ENCODE data around the gene PEF1. TPM values are rescaled to one million over a fixed set of nuclear protein-coding genes. Genes with fewer than 3 reads are reported as not detected.

PEF1 gene
- total RNA-seq, 1 donor from 2014 or later: 24.3 TPM

DNA sequence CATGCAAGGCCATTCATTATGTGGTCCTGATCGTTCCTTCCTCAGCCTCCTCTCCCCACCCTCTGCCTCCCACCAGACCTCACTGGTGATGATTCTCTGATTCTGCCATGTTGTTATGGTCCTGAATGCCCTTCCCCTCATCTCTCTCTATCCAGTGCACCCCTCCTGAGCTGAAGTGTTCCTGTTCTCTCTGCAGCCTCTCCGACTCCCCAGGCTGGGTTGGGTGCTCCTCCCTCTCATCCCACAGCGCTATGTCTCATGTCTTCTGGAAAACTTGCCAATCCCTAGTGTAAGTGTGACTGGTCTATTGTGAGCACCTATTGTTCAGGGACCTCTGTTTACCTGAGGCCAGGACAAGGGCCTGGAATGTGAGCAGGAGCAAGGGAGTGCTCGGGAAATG, 11.1 kb upstream of the PEF1 start:
- DNase-seq (ENCODE audit: low spot score): no peak
- no peak for ATAC-seq

DNA sequence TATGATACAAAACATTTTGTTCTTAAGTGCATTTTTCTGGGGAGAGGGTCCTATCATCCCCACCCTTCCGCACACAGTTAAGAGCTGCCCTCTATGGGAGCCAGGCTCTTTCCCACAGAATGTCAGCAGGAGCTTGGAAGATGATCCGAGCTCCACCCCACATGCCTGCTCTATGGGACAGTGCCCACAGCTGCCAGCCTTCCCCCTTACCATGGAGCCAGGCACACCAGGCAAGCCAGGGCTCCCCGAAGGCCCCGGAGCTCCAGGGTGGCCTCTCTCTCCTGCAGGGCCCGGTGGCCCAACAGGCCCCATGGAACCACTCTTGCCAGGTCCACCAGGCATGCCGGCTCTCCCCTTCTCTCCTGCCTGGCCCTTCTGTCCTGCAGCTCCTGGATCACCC, 10.4 kb upstream of the PEF1 start:
- ATAC-seq (no peak), DNase-seq (ENCODE audit: low spot score) (no peak)

DNA sequence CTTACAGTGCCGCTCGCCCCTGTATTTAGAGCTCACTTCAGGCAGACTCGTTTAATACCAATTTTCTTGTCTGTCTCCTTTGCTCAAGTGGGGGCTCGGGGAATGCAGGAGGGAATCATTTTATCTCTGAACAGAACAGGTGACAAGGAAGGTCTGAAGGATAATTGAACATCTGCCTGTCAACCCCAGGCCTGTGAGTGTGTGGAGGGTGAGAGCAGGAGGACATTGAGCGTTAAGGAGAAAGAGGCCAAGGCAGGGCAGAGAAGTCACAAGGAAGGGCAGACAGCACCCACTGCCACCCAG, 9.7 kb upstream of the PEF1 start:
- ATAC-seq (no peak), DNase-seq (ENCODE audit: low spot score) (no peak)

DNA sequence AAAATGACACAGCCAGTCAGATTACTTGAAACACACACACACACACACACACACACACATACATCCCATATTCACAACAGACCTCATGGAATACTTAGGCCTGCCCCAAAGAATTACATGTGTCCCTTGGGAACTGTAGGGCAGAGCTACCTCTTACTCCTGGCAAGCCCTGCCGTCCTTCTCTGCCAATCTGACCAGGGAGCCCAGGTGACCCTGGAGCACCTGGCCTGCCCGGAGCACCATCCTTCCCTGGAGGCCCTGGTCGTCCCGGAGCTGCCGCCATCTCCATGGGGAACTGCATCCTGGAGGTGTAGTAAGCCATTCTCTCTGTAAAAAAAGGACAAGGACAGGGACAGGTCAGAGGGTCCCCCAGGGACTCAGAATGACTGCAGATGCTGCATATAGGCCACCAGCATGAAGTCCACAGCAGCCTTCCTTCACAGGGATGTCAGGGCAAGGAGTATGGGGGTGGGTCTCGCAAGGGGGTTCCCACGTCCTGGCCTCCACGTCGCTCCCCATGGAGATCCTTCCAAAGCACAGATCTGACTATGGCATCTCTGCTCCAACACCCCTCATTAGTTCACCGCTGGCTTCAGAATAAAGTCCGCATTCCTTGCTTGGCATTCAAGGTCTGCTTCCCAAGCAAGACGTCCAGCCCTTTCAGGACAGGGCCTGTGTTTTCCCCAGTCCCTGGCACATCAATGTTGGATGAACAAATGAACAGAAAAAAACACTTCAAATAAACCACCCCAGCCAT, 9.2 kb upstream of the PEF1 start:
- DNase-seq (ENCODE audit: low spot score) (no peak), ATAC-seq (no peak)

GRCh38 chr1:31652891-31653499, 8.3 kb upstream of the PEF1 start:
- no peak for ATAC-seq
- no peak for DNase-seq (ENCODE audit: low spot score)

- DNase-seq (ENCODE audit: low spot score) (no peak), ATAC-seq (no peak)
Measured at GRCh38 chr1:31651766-31652165, 7.1 kb upstream of the PEF1 start.

- DNase-seq (ENCODE audit: low spot score) (no peak), ATAC-seq (no peak)
Measured at GRCh38 chr1:31651089-31651420, 6.4 kb upstream of the PEF1 start.

DNA sequence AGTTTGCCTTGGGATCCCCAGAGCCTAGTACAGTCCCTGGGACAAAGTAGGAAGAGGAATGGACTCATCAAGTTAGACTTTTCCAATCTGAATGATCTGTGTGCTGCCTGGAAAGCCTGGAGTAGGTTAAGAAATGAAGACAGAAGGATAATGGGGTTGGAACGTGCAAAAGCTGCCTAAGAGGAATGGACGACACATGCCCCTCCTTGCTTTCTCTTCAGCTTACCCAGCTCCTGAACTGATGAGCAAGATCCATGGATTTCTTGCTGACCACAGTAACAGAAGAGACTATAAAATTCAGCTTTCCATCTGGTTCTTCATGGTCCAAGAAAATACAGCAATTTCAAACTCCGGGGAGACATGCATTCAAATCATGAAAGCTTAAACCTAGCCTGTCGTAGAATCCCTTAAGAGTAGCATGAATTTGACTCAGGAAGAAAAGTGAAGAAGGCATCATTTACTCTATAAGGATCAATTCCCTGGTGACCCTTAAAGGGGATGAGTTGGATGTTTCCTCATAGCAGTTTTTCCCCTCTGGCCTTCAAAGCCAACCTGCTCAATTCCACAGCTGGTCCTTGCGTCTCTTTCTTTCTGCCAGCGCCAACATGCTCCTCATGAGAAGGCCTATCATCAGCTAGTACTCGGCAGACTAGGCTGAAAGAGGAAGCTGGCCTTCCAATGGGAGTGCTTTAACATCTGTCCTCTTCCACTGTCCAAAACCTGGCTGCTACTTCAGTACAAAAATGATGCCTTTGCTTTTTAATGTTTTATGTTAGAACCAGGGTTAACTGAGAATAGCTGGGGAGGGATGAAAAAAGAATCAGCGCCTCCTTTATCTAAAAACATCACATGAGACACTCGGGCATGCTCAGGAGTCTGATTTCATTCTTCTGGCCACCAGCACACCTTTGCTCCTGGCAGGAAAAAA, 5.7 kb upstream of the PEF1 start:
- ATAC-seq (no peak), DNase-seq (ENCODE audit: low spot score) (no peak)

- ATAC-seq (no peak), DNase-seq (ENCODE audit: low spot score) (no peak)
Measured at GRCh38 chr1:31648641-31649357, 4.1 kb upstream of the PEF1 start.

DNA sequence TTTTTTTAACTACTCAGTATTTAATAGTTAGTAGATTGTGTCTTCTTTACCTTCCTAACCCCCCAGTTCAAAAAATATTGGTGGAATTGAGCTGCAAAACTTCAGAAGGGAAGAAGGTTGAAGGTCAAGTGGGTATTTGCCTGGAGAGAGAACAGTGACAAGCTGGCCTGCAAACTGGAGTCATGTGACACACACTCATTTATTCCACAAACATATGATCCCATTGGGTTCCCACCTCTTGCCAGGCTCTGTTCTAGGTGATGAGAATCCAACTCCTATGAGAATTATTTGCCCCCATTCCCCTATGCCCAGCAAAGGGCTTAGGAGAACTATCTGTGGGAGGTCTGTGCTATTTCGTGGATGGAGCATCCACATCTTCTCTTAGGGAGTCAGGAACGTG, 3.5 kb upstream of the PEF1 start:
- ATAC-seq (no peak), DNase-seq (ENCODE audit: low spot score) (no peak)

DNA sequence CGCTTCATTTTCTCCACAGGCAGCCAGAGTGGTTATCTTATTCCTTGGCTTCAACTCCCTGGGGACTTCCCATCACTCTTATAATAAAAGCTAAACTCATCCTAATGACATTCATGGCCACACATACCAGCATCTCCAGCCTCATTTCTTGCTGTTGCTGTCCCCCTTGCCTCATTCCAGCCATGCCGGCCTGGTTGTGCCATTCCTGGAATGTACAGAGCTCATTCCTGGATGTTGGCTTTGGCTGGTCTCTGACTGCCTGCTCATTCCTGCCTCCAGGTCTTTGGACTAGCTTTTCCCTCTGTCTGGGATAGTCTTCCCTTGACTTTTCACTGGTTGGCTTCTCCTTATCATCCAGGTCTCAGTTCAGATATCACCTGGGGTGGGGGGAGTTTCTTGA, 2.4 kb upstream of the PEF1 start:
- no peak for ATAC-seq
- no peak for DNase-seq (ENCODE audit: low spot score)

GRCh38 chr1:31646259-31646960, 1.7 kb upstream of the PEF1 start:
- no peak for ATAC-seq
- no peak for DNase-seq (ENCODE audit: low spot score)

GRCh38 chr1:31645274-31645568, 545 bp upstream of the PEF1 start:
- no peak for ATAC-seq
- DNase-seq (ENCODE audit: low spot score): no peak

- DNase-seq (ENCODE audit: low spot score) (no peak), ATAC-seq (no peak)
Measured at GRCh38 chr1:31643976-31644559, 608 bp downstream of the PEF1 start.

DNA sequence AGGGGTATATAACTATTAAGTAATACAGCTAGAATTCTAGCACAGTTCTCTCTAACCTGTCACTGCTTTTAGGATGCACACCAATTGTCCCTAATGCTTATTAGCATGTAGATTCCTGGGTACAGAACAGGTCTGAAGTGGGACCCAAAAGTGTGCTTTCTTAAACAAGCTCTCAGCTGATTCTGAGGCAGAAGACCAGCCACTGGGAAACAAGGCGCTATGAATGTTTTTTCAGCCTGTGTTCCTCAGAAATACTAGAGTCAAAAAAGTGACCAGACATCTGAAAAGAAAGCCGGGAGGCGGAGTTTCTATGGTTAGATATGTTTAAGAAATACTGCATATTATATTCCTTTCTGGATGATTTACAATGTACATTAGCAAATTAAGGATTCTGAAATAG, 1.8 kb downstream of the PEF1 start:
- no peak for DNase-seq (ENCODE audit: low spot score)
- no peak for ATAC-seq

DNA sequence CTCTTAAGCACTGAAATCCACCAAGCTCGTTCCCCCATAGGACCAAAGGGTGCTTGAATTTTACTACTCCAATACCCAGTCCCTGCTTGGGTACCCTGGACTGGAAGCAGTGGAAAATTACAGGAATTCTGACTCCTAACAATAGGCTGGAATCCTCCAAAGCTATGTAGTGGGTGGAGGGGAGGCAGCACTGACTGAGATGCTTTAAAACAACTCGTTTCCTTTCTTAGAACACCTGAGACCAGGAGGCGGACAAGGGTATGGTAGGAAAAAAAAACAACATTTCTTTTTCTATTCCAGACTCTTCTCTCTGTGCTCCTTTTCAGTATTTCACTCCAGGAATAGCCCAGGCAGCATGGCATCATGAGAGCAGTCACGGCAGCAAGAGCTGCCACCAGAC, 2.3 kb downstream of the PEF1 start:
- ATAC-seq: no peak

DNA sequence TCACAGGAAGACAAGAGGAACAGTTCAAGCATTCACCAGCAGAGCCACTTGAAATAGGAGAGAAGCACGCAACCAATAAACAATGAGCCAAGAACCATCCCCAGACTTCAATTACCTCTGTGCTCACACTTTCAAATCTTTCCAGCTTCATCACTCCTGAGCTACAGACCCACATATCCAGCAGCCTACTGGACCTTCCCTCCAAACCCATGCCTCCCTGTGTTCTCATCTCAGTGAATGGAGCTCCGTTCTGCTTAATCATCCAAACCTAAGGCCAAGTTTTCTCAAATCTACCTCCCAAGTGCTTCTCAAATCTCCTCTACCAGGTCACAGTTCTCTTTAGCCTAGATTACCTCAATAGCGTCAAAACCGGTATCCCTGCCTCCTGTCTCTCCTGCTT, 3.7 kb downstream of the PEF1 start:
- DNase-seq (ENCODE audit: low spot score): no peak
- ATAC-seq: no peak

More for the DNA sequence above, 2.3 kb downstream of the PEF1 start:
- no peak for DNase-seq (ENCODE audit: low spot score)

- no peak for DNase-seq (ENCODE audit: low spot score)
- no peak for ATAC-seq
Measured at GRCh38 chr1:31640179-31640578, 4.5 kb downstream of the PEF1 start.

GRCh38 chr1:31639543-31639942, 5.1 kb downstream of the PEF1 start:
- no peak for DNase-seq (ENCODE audit: low spot score)
- no peak for ATAC-seq

DNA sequence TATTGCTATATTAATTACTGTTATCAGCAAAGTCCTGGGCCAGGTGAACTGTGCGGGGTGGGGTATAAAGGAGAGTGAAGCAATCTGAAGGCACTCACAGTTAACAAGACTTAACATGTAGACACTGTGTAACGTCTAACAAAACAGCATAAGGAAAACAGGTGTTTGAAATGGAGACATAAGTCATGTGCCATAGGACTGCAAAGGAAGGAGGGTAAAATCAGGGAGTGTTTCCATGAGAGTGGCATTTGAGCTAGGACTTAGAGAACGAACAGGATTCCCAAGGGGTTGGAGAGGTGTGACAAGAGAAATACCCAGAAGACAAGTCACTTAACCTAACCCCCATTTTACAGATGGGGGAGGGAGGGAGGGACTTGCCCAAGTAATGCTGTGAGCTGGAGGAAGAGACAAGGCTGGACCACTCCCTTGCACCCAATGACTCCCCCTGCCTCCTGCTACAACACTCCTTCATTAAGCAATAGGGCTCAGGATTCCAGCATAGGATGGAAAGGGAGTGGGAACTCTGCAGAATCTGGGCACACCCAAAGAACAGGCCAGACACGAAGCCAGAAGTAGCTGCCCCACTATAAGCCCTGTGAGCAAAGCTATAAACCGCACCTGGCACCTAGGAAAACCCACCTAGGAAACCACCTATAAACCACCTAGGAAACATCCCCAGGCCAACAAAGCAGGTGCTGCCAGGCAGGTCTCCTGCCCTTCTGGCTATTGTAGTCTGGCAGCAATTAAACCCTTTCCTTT, 6.6 kb downstream of the PEF1 start:
- ATAC-seq: no peak
- DNase-seq (ENCODE audit: low spot score): no peak
